ENCODE measurements around the gene RGS6. TPM values are rescaled to one million over a fixed set of nuclear protein-coding genes. Genes with fewer than 3 reads are reported as not detected.

The RGS6 gene
- total and polyA plus RNA-seq, 2 of the 4 experiments (the other 2 are of a cell fraction) = not detected

DNA sequence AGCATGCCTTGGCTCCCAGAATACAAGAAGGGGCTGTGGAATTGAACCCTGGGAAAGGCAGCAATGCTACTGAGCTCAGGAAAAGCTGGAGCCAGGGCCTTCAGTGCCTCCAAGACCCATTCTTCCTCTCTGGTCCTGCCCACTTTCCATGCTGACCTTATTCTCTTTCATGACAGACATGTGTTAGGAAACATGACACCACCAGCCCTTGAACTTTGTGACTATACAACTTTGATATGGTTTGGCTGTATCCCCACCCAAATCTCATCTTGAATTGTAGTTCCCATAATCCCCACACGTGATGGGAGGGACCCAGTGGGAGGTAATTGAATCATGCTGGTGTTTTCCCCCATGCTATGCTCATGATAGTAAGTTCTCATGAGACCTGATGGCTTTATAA, 553.5 kb downstream of the RGS6 start:
- no peaks in the 10 kb centered on the region for H3K79me1 ChIP-seq (ENCODE audit: low read depth in 1 of 2, low read length in 2 of 2)
- H3K18ac ChIP-seq (ENCODE audit: low read depth, low read length) = no peak overlapping the region
- DNase-seq (no peak), ATAC-seq (ENCODE audit: low read depth) (no peak)
- intact Hi-C loops (cut with micrococcal nuclease) = no loop called here
- H3K9me1 ChIP-seq (ENCODE audit: insufficient read depth, low read length) = no peaks in the 10 kb centered on the region
- no peak overlapping the region for H3K56ac ChIP-seq (ENCODE audit: extremely low read depth, insufficient read depth, low read length)
- H4K20me1 ChIP-seq (ENCODE audit: insufficient read depth, low read length) = no peaks in the 10 kb centered on the region
- no peak overlapping the region for H2AK5ac ChIP-seq (ENCODE audit: low read depth, low read length)
- TF ChIP-seq, protein P1, sequence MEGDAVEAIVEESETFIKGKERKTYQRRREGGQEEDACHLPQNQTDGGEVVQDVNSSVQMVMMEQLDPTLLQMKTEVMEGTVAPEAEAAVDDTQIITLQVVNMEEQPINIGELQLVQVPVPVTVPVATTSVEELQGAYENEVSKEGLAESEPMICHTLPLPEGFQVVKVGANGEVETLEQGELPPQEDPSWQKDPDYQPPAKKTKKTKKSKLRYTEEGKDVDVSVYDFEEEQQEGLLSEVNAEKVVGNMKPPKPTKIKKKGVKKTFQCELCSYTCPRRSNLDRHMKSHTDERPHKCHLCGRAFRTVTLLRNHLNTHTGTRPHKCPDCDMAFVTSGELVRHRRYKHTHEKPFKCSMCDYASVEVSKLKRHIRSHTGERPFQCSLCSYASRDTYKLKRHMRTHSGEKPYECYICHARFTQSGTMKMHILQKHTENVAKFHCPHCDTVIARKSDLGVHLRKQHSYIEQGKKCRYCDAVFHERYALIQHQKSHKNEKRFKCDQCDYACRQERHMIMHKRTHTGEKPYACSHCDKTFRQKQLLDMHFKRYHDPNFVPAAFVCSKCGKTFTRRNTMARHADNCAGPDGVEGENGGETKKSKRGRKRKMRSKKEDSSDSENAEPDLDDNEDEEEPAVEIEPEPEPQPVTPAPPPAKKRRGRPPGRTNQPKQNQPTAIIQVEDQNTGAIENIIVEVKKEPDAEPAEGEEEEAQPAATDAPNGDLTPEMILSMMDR (conservative IDR thresholded peaks at IDR 0.05; ENCODE audit: low read depth, low read length) = no peak
- no peak for TF ChIP-seq NFE2L2 (IDR thresholded peaks at IDR 0.05; ENCODE audit: low read depth, low read length)
- TF ChIP-seq, protein P2, sequence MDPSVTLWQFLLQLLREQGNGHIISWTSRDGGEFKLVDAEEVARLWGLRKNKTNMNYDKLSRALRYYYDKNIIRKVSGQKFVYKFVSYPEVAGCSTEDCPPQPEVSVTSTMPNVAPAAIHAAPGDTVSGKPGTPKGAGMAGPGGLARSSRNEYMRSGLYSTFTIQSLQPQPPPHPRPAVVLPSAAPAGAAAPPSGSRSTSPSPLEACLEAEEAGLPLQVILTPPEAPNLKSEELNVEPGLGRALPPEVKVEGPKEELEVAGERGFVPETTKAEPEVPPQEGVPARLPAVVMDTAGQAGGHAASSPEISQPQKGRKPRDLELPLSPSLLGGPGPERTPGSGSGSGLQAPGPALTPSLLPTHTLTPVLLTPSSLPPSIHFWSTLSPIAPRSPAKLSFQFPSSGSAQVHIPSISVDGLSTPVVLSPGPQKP (IDR thresholded peaks at IDR 0.05; ENCODE audit: borderline replicate concordance, low read depth, low read length) = no peak
- TF ChIP-seq, protein P3, sequence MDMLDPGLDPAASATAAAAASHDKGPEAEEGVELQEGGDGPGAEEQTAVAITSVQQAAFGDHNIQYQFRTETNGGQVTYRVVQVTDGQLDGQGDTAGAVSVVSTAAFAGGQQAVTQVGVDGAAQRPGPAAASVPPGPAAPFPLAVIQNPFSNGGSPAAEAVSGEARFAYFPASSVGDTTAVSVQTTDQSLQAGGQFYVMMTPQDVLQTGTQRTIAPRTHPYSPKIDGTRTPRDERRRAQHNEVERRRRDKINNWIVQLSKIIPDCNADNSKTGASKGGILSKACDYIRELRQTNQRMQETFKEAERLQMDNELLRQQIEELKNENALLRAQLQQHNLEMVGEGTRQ (IDR thresholded peaks at IDR 0.05; ENCODE audit: low read depth, low read length) = no peak
- no peak for TF ChIP-seq RAD21 (IDR thresholded peaks at IDR 0.05; ENCODE audit: low read length)
- TF ChIP-seq FOS (IDR thresholded peaks at IDR 0.05; ENCODE audit: low read depth, low read length) = no peak
- TF ChIP-seq MAZ (IDR thresholded peaks at IDR 0.05; ENCODE audit: borderline replicate concordance, low read depth, low read length) = no peak
- TF ChIP-seq POLR2A (IDR thresholded peaks at IDR 0.05; ENCODE audit: low read depth, low read length) = no peak
- no peak for TF ChIP-seq RFX5 (IDR thresholded peaks at IDR 0.05; ENCODE audit: low read depth, low read length)
- TF ChIP-seq BHLHE40 (IDR thresholded peaks at IDR 0.05; ENCODE audit: low read depth, low read length) = no peak
- no peak for TF ChIP-seq CHD1 (IDR thresholded peaks at IDR 0.05; ENCODE audit: low read depth, low read length)
- no peak for TF ChIP-seq MAFK (IDR thresholded peaks at IDR 0.05; ENCODE audit: low read depth, low read length)
- no peak for TF ChIP-seq RCOR1 (IDR thresholded peaks at IDR 0.05; ENCODE audit: insufficient replicate concordance, low read length)
- no peak for TF ChIP-seq CEBPB (IDR thresholded peaks at IDR 0.05; ENCODE audit: low read depth, low read length)
- TF ChIP-seq SMC3 (IDR thresholded peaks at IDR 0.05; ENCODE audit: low read depth, low read length) = no peak
- TF ChIP-seq MXI1 (IDR thresholded peaks at IDR 0.05; ENCODE audit: borderline replicate concordance, low read depth, low read length) = no peak
- BruUV-seq (replicated peaks) = no TSS peak
- peaks cover 21% of the 10 kb centered on the region for H3K27me3 ChIP-seq (ENCODE audit: control insufficient read depth, insufficient read depth, low read length)
- no peak overlapping the region for H2AFZ ChIP-seq (replicated peaks; ENCODE audit: low read length, poor library complexity)
- no peak overlapping the region for H4K8ac ChIP-seq (ENCODE audit: low read depth in 2 of 2, low read length in 2 of 2)
- no peak overlapping the region for H3K14ac ChIP-seq (replicated peaks; ENCODE audit: low read depth, low read length)
- no peak overlapping the region for H2BK20ac ChIP-seq (ENCODE audit: low read depth, low read length)
- no CpG with 5 or more reads among the region's 1 CpG for WGBS, 2 experiments (ENCODE audit: extremely low coverage in 2 of 2, insufficient read length in 1 of 2)
- no peak overlapping the region for H2BK120ac ChIP-seq (ENCODE audit: low read depth, low read length)
- POLR2A ChIA-PET (ENCODE audit: unreplicated experiment) = no interaction called here
- in situ Hi-C loops (cut with MboI; ENCODE audit: low sequenced_read_pairs) = no loop called here
- H3K4ac ChIP-seq (ENCODE audit: low read depth, low read length) = no peak overlapping the region
- H2BK5ac ChIP-seq (ENCODE audit: low read depth, low read length, poor library complexity, severe bottlenecking) = no peak overlapping the region
- no peak overlapping the region for H3K9ac ChIP-seq (ENCODE audit: low read depth, low read length)
- no peak overlapping the region for H4K5ac ChIP-seq (ENCODE audit: low read depth, low read length)
- no peak overlapping the region for H3K4me3 ChIP-seq (ENCODE audit: insufficient read depth, low read depth, low read length)
- no peak overlapping the region for H2AK9ac ChIP-seq (replicated peaks; ENCODE audit: low read depth, low read length, poor library complexity)
- no peak overlapping the region for H3K4me2 ChIP-seq (ENCODE audit: low read depth, low read length)
- H2BK15ac ChIP-seq (ENCODE audit: low read depth, low read length) = no peak overlapping the region
- no peak overlapping the region for H4K91ac ChIP-seq (ENCODE audit: insufficient read depth, low read depth, low read length)
- dilution Hi-C loops (cut with HindIII; ENCODE audit: low sequenced_read_pairs, unreplicated experiment) = no loop called here
- H3K23ac ChIP-seq (ENCODE audit: low read depth, low read length) = no peak overlapping the region
- no peaks in the 10 kb centered on the region for H3K4me1 ChIP-seq (ENCODE audit: control insufficient read depth, insufficient read depth, low read length)
- no peak overlapping the region for H3K27ac ChIP-seq (ENCODE audit: insufficient read depth, low read length)
- CTCF ChIA-PET = no interaction called here
- peaks cover 17% of the 10 kb centered on the region for H3K9me3 ChIP-seq (ENCODE audit: control insufficient read depth, insufficient read depth, low read length)
- H3K36me3 ChIP-seq (ENCODE audit: control insufficient read depth, insufficient read depth, low read length) = no peaks in the 10 kb centered on the region
